NCI-H2029 (cell line): Measurements from ENCODE around the gene PLCB3.

Experiments
- DNase-seq: peaks from one replicate; lab custom pipeline; 2025; lab: John Stamatoyannopoulos, UW

Gene PLCB3

GRCh38 chr11:64250415-64251015 lies 815 bp upstream of the PLCB3 start:
- no peak for DNase-seq

GRCh38 chr11:64251753-64252002 lies 348 bp downstream of the PLCB3 start:
- DNase-seq, result no peak

GRCh38 chr11:64252003-64252872 lies 908 bp downstream of the PLCB3 start:
- no peak for DNase-seq

- DNase-seq, result no peak
Measured at GRCh38 chr11:64253043-64253442, 1.7 kb downstream of the PLCB3 start.

GRCh38 chr11:64253481-64253880 lies 2.2 kb downstream of the PLCB3 start:
- no peak for DNase-seq

- DNase-seq, result no peak
Measured at GRCh38 chr11:64254326-64254725, 3.0 kb downstream of the PLCB3 start.

GRCh38 chr11:64255135-64256128 lies 4.1 kb downstream of the PLCB3 start:
- DNase-seq, result no peak

- DNase-seq, result no peak
Measured at GRCh38 chr11:64256300-64256699, 5.0 kb downstream of the PLCB3 start.

GRCh38 chr11:64258356-64258755 lies 7.0 kb downstream of the PLCB3 start:
- DNase-seq, result no peak

- DNase-seq, result no peak
Measured at GRCh38 chr11:64258946-64259532, 7.7 kb downstream of the PLCB3 start.

- no peak for DNase-seq
Measured at GRCh38 chr11:64259533-64260067, 8.3 kb downstream of the PLCB3 start.

GRCh38 chr11:64260147-64260708 lies 8.9 kb downstream of the PLCB3 start:
- no peak for DNase-seq

GRCh38 chr11:64261556-64262080 lies 10.3 kb downstream of the PLCB3 start:
- DNase-seq, result no peak

- DNase-seq, result no peak
Measured at GRCh38 chr11:64262271-64263002, 11.1 kb downstream of the PLCB3 start.

GRCh38 chr11:64263021-64263946 lies 12.0 kb downstream of the PLCB3 start:
- no peak for DNase-seq

GRCh38 chr11:64263947-64264317 lies 12.6 kb downstream of the PLCB3 start:
- no peak for DNase-seq

GRCh38 chr11:64264371-64264852 lies 13.1 kb downstream of the PLCB3 start:
- no peak for DNase-seq

- DNase-seq, result no peak
Measured at GRCh38 chr11:64265176-64266160, 14.1 kb downstream of the PLCB3 start.
